A549 treated with Mapracorat at 1 μM for 4 hours (cell line): ENCODE results near the gene ARSB. TPM values are rescaled to one million over a fixed set of nuclear protein-coding genes. Genes with fewer than 3 reads are reported as not detected.

Experiments
- total RNA-seq: library from RNA; stranded (reverse); fragments of 200-300 nt; extraction: Qiagen RNA extraction; gene quantifications from 5 replicates; pipeline ENCODE4 v1.2.3, GENCODE V29; 2022

Gene ARSB
- 7.7 to 9.0 TPM (median 8.8 TPM) in 5 replicates for total RNA-seq

DNA sequence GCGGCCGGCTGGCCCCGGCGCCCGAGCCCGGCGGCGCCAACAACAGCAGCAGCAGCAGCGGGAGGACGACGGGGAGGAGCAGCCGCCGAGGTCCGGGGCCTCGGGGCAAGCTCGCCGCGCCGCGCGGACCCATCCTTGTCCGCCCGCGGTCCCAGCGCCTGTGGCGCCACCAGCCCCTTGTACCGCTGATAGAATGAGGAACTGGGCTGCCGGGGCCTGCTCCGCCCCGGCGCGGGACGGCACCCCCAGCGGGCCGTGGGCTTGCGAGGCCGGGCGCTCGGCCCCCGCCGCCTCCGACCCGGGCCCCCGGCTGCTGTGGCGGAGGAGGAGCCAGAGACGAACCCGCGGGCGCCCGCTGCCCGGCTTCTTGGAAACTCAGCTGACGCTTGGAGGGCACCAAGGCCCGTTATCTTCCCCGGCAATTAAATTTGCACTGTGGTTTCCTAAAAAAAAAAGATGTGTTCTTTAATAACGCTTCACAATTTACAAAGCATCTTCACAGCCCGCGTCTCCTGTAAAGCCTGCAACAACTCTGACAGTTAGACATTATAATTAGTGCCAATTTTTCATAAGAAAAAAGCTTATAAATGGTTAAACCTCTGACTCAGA lies at the start of gene ARSB:
TSS of gene ARSB (minus strand) at position 195 of the 609 bp plus-strand sequence. CDS start at position 133, 62 bp downstream.

Other genes starting within 250 kb of the ARSB start
- not detected in 5 replicates for gene DMGDH, start 84.4 kb upstream of the ARSB start, total RNA-seq
- gene BHMT2, start 84.5 kb upstream of the ARSB start, total RNA-seq: not detected in 5 replicates
- not detected in 5 replicates for gene BHMT, start 126.5 kb upstream of the ARSB start, total RNA-seq